Neural cell (in vitro differentiated cells): ENCODE measurements around the gene KATNAL2. TPM values are rescaled to one million over a fixed set of nuclear protein-coding genes. Genes with fewer than 3 reads are reported as not detected.
"Not testable (repeated sequence)": the region's sequence is repeated elsewhere in the genome, so short reads cannot be mapped to it uniquely, and the experiment has no call there.

ENCODE experiments used
- H2AFZ ChIP-seq: fragments of 200-600, 300-800 bp; sonication (generic), shearing (Covaris generic); 2 replicates; pipeline ENCODE4 v1.6.0; 2014; ENCODE audit warnings: low read depth, mild to moderate bottlenecking, antibody characterized with exemption, low read length, moderate library complexity
- H3F3A ChIP-seq: fragments of 200-600 bp; shearing (Covaris generic); 2 replicates; pipeline ENCODE4 v1.6.1; 2016; ENCODE audit warnings: mild to moderate bottlenecking, moderate library complexity, mixed read lengths, antibody characterized with exemption, low read length; ENCODE audit not compliant: insufficient read depth, poor library complexity, severe bottlenecking
- H3K27ac ChIP-seq: fragments of 200-600, 300-800 bp; sonication (generic), shearing (Covaris generic); 2 replicates; pipeline ENCODE4 v1.5.1; 2014; ENCODE audit warnings: mild to moderate bottlenecking, low read length, moderate library complexity
- H3K27me3 ChIP-seq: fragments of 300-800, 200-600 bp; sonication (generic), shearing (Covaris generic); 2 replicates; pipeline ENCODE4 v1.6.0; 2014; ENCODE audit warnings: mild to moderate bottlenecking, low read depth, low read length, moderate library complexity; ENCODE audit not compliant: insufficient read depth
- H3K36me3 ChIP-seq: fragments of 300-800, 200-600 bp; sonication (generic), shearing (Covaris generic); 2 replicates; pipeline ENCODE4 v1.5.1; 2014; ENCODE audit warnings: mild to moderate bottlenecking, antibody characterized with exemption, low read length, moderate library complexity; ENCODE audit not compliant: insufficient read depth
- H3K4me2 ChIP-seq: fragments of 300-800, 200-600 bp; sonication (generic), shearing (Covaris generic); 2 replicates; pipeline ENCODE4 v1.6.0; 2014; ENCODE audit warnings: mild to moderate bottlenecking, low read length
- H3K4me3 ChIP-seq: fragments of 300-800, 200-600 bp; sonication (generic), shearing (Covaris generic); 2 replicates; pipeline ENCODE4 v1.5.1; 2014; ENCODE audit warnings: mild to moderate bottlenecking, low read length, moderate library complexity
- H3K79me2 ChIP-seq: fragments of 200-600 bp; shearing (Covaris generic); replicated peaks from 2 replicates; pipeline ENCODE4 v1.6.0; 2014; ENCODE audit warnings: mild to moderate bottlenecking, low read length, moderate library complexity; ENCODE audit not compliant: insufficient read depth
- H3K9ac ChIP-seq: fragments of 300-800, 200-600 bp; sonication (generic), shearing (Covaris generic); 2 replicates; pipeline ENCODE4 v1.6.1; 2016; ENCODE audit warnings: mild to moderate bottlenecking, low read length, mixed read lengths
- H3K9me2 ChIP-seq: fragments of 200-600 bp; shearing (Covaris generic); 2 replicates; pipeline ENCODE4 v1.6.1; 2016; ENCODE audit warnings: mild to moderate bottlenecking, low read length, mixed read lengths; ENCODE audit not compliant: insufficient read depth
- H3K9me3 ChIP-seq: fragments of 200-600, 300-800 bp; sonication (generic), shearing (Covaris generic); 2 replicates; pipeline ENCODE4 v1.6.1; 2016; ENCODE audit warnings: mild to moderate bottlenecking, mixed run types, low read length, moderate library complexity, mixed read lengths
- H4K20me1 ChIP-seq: fragments of 200-600 bp; shearing (Covaris generic); 2 replicates; pipeline ENCODE4 v1.6.1; 2016; ENCODE audit warnings: mild to moderate bottlenecking, mixed run types; ENCODE audit not compliant: insufficient read depth
- polyA plus RNA-seq: library from polyadenylated mRNA; depleted of rRNA; stranded (reverse); fragments of >200 nt; gene quantifications from 2 replicates; pipeline ENCODE4 v1.2.3, GENCODE V29; 2014

Gene KATNAL2
- polyA plus RNA-seq, 1 donor from 2014 or later: 1.4 TPM

GRCh38 chr18:46964579-46965293 is 47.3 kb downstream of the KATNAL2 start:
- not testable (repeated sequence) for H3K9me3 ChIP-seq, H2AFZ ChIP-seq, H4K20me1 ChIP-seq, H3F3A ChIP-seq, H3K4me2 ChIP-seq, H3K36me3 ChIP-seq, H3K27ac ChIP-seq, H3K9me2 ChIP-seq, H3K27me3 ChIP-seq, H3K9ac ChIP-seq, H3K4me3 ChIP-seq, H3K79me2 ChIP-seq

GRCh38 chr18:46966266-46966665 is 48.9 kb downstream of the KATNAL2 start:
- not testable (repeated sequence) for H3K36me3 ChIP-seq, H3K4me2 ChIP-seq, H3K79me2 ChIP-seq, H3K4me3 ChIP-seq, H3K9me3 ChIP-seq, H3K9me2 ChIP-seq, H4K20me1 ChIP-seq, H2AFZ ChIP-seq, H3K9ac ChIP-seq, H3F3A ChIP-seq, H3K27ac ChIP-seq, H3K27me3 ChIP-seq

GRCh38 chr18:46969551-46969950 is 52.1 kb downstream of the KATNAL2 start:
- H3K36me3 ChIP-seq, H3K4me3 ChIP-seq, H3K27ac ChIP-seq, H3K27me3 ChIP-seq, H3K9me3 ChIP-seq, H3K79me2 ChIP-seq, H3K4me2 ChIP-seq, H4K20me1 ChIP-seq, H3K9ac ChIP-seq, H3K9me2 ChIP-seq, H2AFZ ChIP-seq, H3F3A ChIP-seq: not testable (repeated sequence)

GRCh38 chr18:47019870-47020269 is 102.5 kb downstream of the KATNAL2 start:
- H3K4me3 ChIP-seq, H3K4me2 ChIP-seq, H3K9me2 ChIP-seq, H3K79me2 ChIP-seq, H3K9me3 ChIP-seq, H3K9ac ChIP-seq, H3K36me3 ChIP-seq, H3K27me3 ChIP-seq, H3K27ac ChIP-seq, H3F3A ChIP-seq, H2AFZ ChIP-seq, H4K20me1 ChIP-seq: not testable (repeated sequence)

GRCh38 chr18:47020757-47021156 is 103.4 kb downstream of the KATNAL2 start:
- not testable (repeated sequence) for H3K4me2 ChIP-seq, H3K9me2 ChIP-seq, H3K9me3 ChIP-seq, H4K20me1 ChIP-seq, H3K27me3 ChIP-seq, H3F3A ChIP-seq, H3K79me2 ChIP-seq, H3K27ac ChIP-seq, H3K9ac ChIP-seq, H3K36me3 ChIP-seq, H3K4me3 ChIP-seq, H2AFZ ChIP-seq

GRCh38 chr18:47022821-47023220 is 105.4 kb downstream of the KATNAL2 start:
- H3K9ac ChIP-seq, H3K27me3 ChIP-seq, H3K27ac ChIP-seq, H4K20me1 ChIP-seq, H3K4me3 ChIP-seq, H3K79me2 ChIP-seq, H3F3A ChIP-seq, H3K36me3 ChIP-seq, H3K9me2 ChIP-seq, H3K4me2 ChIP-seq, H2AFZ ChIP-seq, H3K9me3 ChIP-seq: not testable (repeated sequence)

DNA sequence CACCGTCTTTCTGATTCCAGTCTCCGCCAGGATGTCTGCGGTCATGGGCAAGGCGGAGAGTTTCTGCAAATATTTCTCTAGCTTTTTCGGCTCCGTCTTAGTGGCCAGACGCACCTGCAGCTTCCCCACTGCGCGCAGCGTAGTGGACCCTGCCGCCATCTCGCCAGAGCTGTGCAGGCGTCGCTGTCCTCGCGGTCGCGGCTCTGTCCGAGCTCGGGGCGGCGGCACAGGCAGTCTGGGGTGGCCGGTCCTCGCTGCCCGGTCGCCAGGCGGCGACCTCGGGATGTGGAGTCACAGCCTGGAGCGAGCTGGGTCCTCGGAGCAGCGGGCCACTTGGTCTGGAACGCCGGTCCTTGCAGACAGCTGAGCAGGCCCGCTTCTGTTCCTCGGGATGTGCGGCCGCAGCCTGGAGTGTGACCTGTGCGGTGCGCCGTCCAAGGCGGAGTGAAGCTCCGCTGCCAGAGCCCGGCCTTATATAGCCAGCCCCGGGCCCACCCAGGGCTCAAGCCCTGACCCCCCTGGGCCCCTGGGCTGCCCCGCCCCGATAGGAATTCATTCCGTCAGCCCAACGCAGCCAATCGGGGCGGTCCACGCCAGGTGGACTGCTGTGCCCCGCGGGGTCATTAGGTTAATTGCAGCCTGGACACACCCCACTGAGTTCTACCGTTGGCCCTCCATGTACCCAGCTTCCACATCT is 106.5 kb downstream of the KATNAL2 start:
- H3K27me3 ChIP-seq: not testable (repeated sequence)

GRCh38 chr18:47025557-47026174 is 108.3 kb downstream of the KATNAL2 start:
- H3K27me3 ChIP-seq, H3K9me3 ChIP-seq, H4K20me1 ChIP-seq, H2AFZ ChIP-seq, H3K79me2 ChIP-seq, H3K9me2 ChIP-seq, H3K4me2 ChIP-seq, H3K36me3 ChIP-seq, H3F3A ChIP-seq, H3K27ac ChIP-seq, H3K9ac ChIP-seq, H3K4me3 ChIP-seq: not testable (repeated sequence)

More for the DNA sequence above, 106.5 kb downstream of the KATNAL2 start:
- not testable (repeated sequence) for H3K9ac ChIP-seq, H2AFZ ChIP-seq, H3K4me3 ChIP-seq, H3K9me3 ChIP-seq, H4K20me1 ChIP-seq, H3K79me2 ChIP-seq, H3K27ac ChIP-seq, H3F3A ChIP-seq, H3K36me3 ChIP-seq, H3K4me2 ChIP-seq, H3K9me2 ChIP-seq
